HG03097 (cell line): ENCODE data around the gene EHMT2.
A peak's percentile ranks its signal among the peaks of the same experiment; 100 is the strongest.
"Not testable (repeated sequence)": the region's sequence is repeated elsewhere in the genome, so short reads cannot be mapped to it uniquely, and the experiment has no call there.

Experiments used
- ATAC-seq: cut with Tn5 transposase; IDR thresholded peaks from one replicate; pipeline ENCODE4 v1.9.1; 2021; ENCODE audit not compliant: unreplicated experiment, low FRiP score

The EHMT2 gene

DNA sequence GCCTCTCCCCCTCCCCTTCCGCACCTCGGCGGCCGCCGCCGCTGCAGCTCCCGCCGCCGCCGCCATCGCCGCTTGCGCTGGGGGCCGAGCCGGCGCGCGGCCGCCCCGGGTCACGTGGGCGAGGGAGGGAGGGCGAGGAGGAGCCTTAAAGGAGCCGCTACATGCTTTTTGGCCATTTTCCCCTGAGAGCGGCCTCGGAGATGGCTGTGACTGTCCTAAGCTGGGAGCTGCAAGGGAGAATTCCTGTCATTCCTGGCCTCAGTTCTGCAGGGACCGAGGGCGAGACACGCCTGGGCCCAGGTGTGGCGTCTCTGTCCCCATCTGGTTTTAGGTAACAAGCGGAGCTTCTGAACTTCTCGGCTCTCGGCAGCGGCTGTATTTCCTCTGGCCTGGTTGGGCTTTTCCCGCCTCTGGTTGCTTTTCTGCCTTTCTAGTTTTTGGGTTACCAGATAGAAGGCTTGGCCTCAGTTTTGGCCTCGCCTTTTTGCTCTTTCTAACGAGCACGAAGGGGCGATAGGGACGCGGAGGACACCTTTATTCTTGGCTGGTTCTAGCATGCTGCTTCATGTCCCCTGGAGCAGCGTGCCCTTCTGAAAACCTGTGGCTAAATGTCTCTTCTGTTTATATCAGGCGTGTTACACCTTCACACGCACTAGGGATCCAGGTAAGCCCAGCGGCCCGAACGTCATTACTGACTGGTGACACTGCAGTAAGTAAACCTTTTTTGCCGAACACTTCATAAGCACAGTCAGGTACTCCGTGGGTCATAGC is at the start of gene EHMT2:
EHMT2 (minus strand) TSS at position 87 of the 771 bp plus-strand sequence; CDS start at position 66, 21 bp downstream.
- peak; percentile 42 for ATAC-seq

DNA sequence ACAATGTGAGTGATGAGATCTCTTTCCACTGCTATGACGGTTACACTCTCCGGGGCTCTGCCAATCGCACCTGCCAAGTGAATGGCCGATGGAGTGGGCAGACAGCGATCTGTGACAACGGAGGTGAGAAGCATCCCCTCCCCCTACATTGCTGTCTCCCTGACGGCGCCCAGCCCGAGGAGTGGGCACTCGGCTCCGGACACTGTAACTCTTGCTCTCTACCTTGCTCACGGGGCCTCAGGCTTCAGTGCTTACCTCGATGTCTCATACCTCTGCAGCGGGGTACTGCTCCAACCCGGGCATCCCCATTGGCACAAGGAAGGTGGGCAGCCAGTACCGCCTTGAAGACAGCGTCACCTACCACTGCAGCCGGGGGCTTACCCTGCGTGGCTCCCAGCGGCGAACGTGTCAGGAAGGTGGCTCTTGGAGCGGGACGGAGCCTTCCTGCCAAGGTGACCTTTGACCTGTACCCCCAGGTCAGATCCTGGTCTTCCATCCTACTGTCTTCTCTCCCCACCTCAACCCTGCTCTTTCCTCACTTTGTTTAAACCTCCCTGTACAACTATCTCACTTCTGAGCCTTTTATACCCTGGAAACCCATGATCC is 49.7 kb upstream of the EHMT2 start:
- no peak for ATAC-seq

DNA sequence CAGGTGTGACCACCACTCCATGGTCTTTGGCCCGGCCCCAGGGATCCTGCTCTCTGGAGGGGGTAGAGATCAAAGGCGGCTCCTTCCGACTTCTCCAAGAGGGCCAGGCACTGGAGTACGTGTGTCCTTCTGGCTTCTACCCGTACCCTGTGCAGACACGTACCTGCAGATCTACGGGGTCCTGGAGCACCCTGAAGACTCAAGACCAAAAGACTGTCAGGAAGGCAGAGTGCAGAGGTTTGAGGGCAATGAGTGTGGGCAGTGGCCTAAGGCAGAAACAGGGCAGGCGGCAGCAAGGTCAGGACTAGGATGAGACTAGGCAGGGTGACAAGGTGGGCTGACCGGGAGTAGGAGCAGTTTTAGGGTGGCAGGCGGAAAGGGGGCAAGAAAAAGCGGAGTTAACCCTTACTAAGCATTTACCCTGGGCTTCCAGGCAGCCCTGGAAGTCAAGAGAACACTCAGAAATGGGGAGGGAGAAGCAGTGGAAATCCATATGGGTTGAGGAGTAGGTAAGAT is 48.9 kb upstream of the EHMT2 start:
- no peak for ATAC-seq

DNA sequence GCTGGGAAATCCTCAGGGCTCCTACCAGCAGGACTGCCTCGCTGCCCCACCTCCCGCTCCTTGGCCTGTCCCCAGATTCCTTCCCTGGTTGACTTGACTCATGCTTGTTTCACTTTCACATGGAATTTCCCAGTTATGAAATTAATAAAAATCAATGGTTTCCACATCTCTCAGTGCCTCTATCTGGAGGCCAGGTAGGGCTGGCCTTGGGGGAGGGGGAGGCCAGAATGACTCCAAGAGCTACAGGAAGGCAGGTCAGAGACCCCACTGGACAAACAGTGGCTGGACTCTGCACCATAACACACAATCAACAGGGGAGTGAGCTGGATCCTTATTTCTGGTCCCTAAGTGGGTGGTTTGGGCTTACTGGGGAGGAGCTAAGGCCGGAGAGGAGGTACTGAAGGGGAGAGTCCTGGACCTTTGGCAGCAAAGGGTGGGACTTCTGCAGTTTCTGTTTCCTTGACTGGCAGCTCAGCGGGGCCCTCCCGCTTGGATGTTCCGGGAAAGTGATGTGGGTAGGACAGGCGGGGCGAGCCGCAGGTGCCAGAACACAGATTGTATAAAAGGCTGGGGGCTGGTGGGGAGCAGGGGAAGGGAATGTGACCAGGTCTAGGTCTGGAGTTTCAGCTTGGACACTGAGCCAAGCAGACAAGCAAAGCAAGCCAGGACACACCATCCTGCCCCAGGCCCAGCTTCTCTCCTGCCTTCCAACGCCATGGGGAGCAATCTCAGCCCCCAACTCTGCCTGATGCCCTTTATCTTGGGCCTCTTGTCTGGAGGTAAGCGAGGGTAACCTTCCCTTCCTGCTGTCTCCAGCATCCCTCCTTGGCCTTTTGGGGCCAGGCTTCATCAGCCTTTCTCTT is 48.2 kb upstream of the EHMT2 start, which contains the start of gene CFB:
CFB (plus strand) TSS at position 589 of the 863 bp plus-strand sequence; CDS start at position 716, 127 bp downstream.
- ATAC-seq, result no peak

DNA sequence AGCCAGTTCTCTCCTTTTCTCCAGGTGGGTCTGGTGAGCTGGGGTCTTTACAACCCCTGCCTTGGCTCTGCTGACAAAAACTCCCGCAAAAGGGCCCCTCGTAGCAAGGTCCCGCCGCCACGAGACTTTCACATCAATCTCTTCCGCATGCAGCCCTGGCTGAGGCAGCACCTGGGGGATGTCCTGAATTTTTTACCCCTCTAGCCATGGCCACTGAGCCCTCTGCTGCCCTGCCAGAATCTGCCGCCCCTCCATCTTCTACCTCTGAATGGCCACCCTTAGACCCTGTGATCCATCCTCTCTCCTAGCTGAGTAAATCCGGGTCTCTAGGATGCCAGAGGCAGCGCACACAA is 47.6 kb upstream of the EHMT2 start:
- ATAC-seq, result no peak

DNA sequence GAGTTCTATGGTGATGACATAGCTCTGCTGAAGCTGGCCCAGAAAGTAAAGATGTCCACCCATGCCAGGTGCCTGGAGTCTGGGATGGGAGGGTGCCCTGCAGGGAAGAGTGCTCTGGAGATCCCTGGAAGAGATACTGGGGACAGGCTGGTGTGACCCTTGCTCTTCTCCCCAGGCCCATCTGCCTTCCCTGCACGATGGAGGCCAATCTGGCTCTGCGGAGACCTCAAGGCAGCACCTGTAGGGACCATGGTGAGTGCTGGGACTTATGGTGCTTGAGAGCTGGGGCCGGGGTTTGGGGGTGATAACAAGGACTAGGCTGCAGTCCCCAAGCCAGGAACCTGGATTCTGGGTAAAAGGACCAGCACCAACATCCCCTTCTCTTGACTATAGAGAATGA is 46.2 kb upstream of the EHMT2 start:
- ATAC-seq, result no peak

DNA sequence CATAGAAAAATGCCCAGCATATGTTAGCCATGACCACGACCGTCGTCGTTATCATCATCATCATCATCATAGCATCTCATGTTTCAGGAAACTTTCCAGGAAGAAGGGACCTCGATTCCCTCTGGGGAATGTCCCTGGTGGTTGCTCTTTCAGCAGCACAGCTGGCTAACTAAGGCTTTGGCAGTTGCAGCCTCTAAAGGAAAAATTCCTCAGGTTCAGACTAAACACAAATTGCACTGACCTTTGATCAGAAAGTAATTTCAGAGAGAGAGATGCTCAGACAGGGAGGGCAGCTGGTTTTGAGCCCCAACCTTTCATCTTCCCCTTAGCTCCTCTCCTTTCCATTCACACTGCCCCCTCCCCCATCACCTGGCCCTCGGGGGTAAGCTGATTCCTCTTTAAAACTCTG is 42.8 kb upstream of the EHMT2 start:
- no peak for ATAC-seq

DNA sequence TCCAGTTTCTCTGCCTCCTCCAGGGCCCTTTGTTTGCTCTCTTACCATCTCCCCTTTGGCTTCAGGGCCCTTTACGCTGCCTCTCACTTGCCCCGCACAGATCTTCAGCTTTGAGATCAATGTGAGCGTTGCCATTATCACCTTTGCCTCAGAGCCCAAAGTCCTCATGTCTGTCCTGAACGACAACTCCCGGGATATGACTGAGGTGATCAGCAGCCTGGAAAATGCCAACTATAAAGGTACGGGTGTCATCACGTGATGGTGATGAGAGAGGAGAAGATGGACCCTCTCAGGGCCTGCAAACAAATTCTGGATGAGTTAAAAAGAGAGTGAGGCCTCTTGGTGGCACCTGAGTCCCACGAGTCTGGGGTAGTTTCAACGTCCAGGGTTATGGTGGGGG is 38.3 kb upstream of the EHMT2 start:
- ATAC-seq, result no peak

DNA sequence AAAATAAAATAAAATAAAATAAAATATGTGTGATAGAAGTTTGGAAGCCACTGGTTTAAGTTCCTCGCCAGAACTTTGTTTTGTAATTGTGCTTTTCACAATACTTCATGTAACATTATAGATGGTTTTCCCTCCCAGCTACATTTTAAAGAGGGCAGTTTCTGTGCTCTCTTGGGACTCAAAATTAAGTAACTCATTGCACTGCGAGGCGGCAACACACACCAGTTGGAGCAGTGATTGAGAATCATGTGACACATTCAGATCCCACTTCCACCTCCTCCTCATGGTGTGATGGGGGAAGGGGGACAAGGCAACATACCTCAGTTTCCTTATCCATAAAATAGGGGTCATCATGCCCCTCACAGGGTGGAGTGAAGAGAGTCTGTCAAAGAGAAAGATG is 37.5 kb upstream of the EHMT2 start:
- ATAC-seq, result no peak

DNA sequence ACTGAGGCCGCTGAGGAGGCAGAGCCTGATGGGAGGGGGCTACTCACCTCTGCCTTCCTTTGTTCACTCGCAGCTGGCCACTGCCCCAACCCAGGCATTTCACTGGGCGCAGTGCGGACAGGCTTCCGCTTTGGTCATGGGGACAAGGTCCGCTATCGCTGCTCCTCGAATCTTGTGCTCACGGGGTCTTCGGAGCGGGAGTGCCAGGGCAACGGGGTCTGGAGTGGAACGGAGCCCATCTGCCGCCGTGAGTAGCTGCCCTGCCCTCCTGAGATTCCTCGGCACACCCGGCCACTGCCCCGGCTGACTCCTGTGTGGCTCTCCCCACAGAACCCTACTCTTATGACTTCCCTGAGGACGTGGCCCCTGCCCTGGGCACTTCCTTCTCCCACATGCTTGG is 36.0 kb upstream of the EHMT2 start:
- no peak for ATAC-seq

DNA sequence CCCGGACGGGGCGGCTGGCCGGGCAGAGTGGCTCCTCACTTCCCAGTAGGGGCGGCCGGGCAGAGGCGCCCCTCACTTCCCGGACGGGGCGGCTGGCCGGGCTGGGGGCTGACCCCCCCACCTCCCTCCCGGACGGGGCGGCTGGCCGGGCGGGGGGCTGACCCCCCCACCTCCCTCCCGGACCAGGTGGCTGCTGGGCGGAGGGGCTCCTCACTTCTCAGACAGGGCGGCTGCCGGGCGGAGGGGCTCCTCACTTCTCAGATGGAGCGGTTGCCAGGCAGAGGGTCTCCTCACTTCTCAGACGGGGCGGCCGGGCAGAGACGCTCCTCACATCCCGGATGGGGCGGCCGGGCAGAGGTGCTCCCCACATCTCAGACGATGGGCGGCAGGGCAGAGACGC is 34.6 kb upstream of the EHMT2 start:
- ATAC-seq, result not testable (repeated sequence)

DNA sequence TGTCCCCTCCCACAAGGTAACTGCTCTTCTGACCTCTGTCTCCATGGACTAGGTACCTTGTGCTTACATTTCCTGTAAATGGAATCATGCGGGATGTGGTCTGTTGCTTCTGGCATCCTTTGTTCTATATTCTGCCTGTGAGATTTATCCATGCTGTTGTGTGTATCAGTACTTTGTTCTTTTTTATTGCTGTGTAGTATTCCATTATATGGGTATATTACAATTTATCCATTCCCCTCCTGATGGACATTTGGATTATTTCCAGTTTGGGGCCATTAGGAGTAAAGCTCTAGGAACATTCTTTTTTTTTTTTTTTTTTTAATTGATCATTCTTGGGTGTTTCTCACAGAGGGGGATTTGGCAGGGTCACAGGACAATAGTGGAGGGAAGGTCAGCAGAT is 33.5 kb upstream of the EHMT2 start:
- no peak for ATAC-seq

DNA sequence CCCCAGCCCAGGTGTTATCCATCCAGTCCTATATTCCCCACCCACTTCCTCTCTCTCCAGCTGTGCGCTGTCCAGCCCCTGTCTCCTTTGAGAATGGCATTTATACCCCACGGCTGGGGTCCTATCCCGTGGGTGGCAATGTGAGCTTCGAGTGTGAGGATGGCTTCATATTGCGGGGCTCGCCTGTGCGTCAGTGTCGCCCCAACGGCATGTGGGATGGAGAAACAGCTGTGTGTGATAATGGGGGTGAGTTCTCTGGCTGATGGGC is 31.1 kb upstream of the EHMT2 start:
- no peak for ATAC-seq

DNA sequence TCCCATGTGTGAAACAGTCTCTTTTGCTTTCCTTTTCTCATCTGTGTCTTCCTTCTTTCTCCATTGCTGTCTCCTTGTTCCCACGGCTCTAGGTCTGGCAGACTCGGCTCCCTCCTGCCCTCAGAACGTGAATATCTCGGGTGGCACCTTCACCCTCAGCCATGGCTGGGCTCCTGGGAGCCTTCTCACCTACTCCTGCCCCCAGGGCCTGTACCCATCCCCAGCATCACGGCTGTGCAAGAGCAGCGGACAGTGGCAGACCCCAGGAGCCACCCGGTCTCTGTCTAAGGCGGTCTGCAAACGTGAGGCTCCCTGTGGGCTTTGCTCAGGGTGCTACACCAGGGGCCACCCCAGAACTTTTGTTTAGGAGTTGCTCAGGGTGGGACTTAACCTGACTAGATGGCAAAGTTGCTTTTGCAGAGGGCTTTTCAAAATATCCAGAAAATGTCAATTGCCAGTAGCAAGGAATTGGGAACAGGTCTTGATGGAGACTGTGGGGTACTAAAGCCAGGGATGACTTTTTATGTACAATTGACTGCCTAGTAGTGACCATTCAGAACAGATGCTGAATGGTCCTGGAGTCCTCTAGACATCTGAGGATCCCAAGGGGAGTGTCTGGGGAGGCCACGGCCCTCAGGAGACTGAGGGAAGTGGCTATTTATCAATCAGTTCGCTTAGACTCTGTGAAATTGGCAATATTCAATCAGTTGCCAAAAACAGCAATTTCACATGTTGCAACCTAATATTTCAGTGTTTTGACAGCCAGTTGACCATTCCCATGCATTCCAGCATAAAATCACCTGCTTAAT is 30.6 kb upstream of the EHMT2 start:
- no peak for ATAC-seq

DNA sequence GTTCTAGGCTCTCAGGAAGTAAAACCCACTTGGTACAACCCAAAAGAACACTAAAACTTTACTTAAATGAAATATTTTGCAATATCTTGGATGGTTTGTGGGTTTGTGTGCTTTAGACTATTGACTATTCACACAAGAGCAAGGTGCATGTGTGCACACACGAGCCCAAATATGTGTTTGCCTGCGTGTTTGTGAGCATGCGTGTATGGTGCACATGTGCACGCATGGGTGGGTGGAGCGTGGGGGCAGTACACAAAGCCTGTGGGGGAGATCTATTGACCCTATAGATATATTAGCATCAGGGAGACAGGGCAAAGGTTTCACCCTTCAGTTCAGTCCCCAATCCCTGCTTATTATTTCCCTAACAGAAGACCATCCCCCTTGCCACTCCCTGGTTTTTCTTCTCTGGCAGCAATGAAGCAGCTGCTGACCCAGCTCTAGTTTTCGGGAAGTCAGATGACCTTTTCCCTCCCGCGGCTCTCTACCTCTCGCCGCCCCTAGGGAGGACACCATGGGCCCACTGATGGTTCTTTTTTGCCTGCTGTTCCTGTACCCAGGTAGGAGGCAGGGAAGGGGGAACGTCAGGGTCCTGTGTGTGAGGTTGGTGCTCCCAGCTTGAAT is 29.9 kb upstream of the EHMT2 start, which contains the start of gene C2:
C2 (plus strand) TSS at position 476 of the 621 bp plus-strand sequence; CDS start at position 512, 36 bp downstream.
- ATAC-seq, result no peak

DNA sequence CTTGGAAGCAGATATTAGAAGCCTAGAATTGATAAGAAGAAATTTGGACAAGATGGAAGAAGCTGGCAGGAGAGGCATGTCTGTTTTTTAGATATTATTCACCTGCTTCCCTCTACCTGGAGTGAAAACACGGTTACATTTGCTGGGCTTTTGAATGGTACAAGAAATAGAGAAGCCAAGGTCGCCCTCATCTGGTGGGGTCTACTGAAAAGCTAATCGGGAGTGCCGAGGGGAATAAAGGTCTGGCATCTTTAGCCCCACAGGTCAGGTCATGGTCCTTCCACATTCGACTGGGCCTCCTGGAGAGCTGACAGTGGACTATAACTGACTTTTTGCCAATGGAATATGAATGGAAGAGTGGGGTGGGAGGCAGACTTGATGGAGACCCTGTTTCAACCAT is 25.4 kb upstream of the EHMT2 start:
- no peak for ATAC-seq

DNA sequence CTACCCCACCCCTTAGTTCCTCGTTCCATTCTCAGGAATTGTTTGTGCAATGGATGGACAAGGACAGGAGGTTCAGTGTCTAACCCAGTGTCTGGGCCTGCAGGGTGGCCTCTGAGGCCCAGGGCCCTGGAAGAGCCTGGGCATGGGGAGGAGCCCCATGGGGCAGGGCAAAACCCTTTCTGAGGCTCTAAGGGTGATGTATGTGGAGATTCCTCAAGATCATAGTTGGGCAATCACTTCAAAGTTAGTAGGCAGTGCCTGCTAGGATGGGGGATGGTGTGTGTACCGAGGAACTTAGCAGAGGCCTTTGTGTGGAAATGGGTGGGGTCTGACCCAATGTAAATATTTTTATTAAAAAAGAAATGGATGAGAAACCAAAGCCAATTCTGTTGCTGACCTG is 23.3 kb upstream of the EHMT2 start:
- no peak for ATAC-seq

DNA sequence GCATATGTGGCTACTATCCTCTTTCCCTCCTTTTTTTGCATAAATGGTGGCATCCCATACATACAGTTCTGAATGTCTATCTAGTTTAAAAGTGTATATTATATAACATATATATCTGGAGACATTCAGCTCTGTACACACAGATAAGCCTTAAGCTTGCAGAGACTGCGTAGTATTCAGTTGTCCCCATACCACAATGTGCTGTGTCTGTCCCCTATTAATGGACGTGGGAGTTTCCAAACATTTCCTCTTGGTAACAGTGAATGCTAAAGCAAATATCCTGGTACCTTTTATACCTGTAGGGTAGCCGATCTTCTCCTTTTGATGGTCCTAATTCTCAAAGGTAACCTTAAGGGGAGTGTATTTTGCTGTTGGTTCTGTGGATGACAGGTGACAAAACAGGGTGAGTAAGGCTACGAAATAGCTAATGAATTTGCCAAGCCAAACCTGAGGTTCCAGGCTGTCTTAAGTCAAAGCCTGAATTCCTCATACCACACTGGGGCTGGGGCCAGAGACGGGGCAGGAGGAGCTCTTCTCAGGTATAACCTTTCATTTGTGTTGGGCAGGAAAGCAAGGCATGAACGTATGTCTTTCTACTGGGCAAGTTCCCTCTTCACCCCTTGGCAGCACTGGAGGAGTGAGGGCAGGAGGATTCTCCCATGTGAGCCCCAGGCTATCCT is 22.3 kb upstream of the EHMT2 start:
- ATAC-seq, result no peak

DNA sequence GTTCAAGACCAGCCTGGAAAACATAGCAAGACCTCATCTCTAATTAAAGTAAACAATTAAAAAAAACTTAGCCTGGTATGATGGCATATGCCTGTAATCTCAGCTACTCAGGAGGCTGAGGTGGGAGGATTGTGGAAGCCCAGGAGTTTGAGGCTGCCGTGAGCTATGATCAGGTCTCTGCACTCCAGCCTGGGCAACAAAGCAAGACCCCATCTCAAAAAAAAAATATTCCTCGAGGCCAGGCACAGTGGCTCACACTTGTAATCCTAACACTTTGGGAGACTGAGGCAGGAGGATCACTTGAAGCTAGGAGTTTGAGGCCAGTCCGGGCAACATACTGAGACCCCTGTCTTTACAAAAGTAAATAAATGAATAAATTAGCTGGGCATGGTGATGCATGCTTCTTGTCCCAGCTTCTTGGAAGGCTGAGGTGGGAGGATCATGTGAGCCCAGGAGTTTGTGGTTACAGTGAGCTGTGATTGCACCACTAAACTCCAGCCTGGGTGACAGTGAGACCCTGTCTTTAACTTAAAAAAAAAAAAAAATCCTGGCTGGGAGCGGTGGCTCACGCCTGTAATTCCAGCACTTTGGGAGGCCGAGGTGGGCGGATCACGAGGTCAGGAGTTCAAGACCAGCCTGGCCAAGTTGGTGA is 20.7 kb upstream of the EHMT2 start:
- ATAC-seq, result no peak
